Measurements from ENCODE around the gene NUB1.

DNA sequence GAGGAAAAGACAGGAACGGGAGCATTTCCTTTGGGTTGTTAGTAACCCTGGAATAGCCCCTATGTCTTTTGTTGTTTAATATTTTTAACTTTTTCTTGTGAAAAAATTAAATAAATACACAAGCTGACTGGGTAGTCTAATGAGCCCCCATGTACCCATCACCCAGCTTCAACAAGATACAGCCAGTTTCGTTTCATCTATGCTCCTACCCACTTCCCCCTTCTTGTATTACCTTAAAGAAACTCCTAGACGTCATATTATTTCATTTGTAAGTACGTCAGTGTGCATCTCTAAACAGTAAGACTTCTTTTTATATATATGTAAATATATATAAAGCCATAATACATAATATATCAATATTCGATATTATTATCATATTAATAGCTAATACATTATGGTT lies 42.8 kb upstream of the NUB1 start:
- TF ChIP-seq CTCF (IDR thresholded peaks at IDR 0.05) (no peak), EZH2 (IDR thresholded peaks at IDR 0.05) (no peak)
